Fibroblast of lung (primary cell): Measurements from ENCODE around the gene RPP30.

Experiments used
- EZH2 ChIP-seq: IDR thresholded peaks from 2 replicates; pipeline ENCODE4 v1.5.1; 2012; ENCODE audit warnings: low read length, control low read depth, mild to moderate bottlenecking; ENCODE audit errors: missing control alignments
- TF ChIP-seq, protein P1 (sequence below), 2 donors: IDR thresholded peaks in 1 of 2; conservative IDR thresholded peaks in 1 of 2; 1 replicate in 1 of 2; 2 replicates in 1 of 2; pipeline ENCODE4 v1.5.1; 2011 to 2012; ENCODE audit warnings: low read length in 2 of 2, control low read depth in 1 of 2, inconsistent platforms in 1 of 2, low read depth in 1 of 2, mild to moderate bottlenecking in 1 of 2

DNA sequence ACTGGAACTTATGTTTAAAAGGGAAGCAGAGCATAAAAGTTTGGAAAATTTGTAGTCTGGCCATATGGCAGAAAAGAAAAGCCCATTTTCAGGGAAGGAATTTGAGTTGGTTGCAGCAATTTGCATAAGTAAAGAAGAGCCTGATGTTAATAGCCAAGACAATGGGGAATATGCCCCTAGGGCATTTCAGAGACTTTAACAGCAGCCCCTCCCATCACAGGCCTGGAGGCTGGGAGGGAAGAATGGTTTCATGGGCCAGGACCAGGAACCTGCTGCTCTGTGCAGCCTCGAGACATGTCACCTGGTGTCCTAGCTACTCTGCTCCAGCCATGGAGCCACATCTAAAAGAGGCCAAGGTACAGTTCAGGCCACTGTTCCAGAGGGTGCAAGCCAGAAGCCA, 49.3 kb upstream of the RPP30 start:
- TF ChIP-seq, protein P1, sequence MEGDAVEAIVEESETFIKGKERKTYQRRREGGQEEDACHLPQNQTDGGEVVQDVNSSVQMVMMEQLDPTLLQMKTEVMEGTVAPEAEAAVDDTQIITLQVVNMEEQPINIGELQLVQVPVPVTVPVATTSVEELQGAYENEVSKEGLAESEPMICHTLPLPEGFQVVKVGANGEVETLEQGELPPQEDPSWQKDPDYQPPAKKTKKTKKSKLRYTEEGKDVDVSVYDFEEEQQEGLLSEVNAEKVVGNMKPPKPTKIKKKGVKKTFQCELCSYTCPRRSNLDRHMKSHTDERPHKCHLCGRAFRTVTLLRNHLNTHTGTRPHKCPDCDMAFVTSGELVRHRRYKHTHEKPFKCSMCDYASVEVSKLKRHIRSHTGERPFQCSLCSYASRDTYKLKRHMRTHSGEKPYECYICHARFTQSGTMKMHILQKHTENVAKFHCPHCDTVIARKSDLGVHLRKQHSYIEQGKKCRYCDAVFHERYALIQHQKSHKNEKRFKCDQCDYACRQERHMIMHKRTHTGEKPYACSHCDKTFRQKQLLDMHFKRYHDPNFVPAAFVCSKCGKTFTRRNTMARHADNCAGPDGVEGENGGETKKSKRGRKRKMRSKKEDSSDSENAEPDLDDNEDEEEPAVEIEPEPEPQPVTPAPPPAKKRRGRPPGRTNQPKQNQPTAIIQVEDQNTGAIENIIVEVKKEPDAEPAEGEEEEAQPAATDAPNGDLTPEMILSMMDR (conservative IDR thresholded peaks at IDR 0.05 in 1 of 2, IDR thresholded peaks at IDR 0.05 in 1 of 2; ENCODE audit: low read depth in 1 of 2, low read length in 2 of 2): no peak
- no peak for TF ChIP-seq EZH2
